HG02938 (cell line): ENCODE measurements around the gene KCNQ5.
A peak's percentile ranks its signal among the peaks of the same experiment; 100 is the strongest.
"Not testable (repeated sequence)": the region's sequence is repeated elsewhere in the genome, so short reads cannot be mapped to it uniquely, and the experiment has no call there.

Source experiments
- ATAC-seq: cut with Tn5 transposase; IDR thresholded peaks from one replicate; pipeline ENCODE4 v1.9.1; 2021; ENCODE audit warnings: mild to moderate bottlenecking, moderate library complexity; ENCODE audit not compliant: unreplicated experiment

KCNQ5 gene

DNA sequence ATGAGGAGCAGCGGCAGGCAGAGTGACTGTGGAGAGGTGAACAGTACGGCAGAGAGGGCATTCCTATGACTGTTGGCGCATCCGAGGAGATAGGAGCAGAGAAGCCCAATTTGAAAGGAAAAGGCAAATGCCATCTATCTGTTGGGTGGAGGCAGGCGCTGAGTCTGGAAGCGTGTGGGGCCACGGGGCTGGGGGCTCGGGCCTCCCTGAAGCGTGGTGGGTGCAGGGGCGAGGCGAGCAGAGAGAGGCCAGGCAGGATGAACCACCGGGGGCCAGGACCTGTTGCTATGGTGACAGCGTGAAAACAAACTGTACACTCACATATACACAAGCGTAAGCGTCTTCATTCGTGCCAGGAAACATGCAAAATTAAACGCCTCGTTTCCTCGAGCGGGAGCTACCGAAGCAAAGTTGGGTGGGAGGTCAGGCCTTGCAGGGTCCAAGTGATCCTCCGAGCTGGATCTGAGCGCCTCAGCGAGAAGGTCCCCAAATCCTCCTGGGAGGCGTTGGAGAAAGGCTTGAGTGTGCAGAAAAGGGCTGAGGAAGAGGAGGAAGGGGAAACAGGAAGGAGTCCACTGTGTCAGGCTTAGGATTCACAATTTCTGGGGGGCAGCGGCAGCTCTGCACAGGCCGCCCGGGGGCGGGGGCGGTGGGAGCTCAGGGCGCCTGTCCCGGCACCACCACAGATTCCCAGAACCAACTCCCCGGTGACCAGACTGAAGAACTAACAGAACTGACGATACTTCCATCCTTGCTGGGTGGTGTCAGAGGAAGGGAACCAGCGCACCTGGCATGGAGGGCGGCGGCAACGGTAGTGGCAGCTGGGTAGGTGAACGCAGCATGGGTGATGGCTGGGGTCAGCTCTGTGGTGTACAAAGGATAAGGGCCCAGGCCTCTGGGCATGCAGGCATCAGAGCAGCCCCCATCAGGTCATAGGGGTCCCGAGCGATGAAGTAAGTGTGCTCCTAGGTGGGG, 535.2 kb downstream of the KCNQ5 start:
- ATAC-seq: no peak

DNA sequence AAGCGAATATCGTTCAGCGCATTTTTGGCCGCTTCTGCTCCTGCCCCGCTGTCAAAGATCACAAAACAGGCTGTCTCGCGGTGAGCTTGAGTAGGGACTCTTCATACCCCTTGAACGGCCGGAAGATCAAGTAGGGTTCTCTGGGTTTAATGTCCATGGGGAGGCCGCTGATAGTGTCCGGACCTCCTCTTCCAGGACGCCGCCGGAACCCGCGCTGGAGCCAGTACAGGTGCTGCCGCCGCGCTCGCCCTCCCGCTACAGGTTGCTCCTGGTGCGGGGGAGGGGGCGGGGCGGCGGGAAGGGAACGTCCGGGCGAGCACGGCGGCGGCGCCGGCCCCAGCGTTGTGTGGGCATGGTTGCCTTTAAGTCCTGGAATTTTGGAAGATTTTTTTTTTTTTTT, 536.0 kb downstream of the KCNQ5 start:
- ATAC-seq: no peak

DNA sequence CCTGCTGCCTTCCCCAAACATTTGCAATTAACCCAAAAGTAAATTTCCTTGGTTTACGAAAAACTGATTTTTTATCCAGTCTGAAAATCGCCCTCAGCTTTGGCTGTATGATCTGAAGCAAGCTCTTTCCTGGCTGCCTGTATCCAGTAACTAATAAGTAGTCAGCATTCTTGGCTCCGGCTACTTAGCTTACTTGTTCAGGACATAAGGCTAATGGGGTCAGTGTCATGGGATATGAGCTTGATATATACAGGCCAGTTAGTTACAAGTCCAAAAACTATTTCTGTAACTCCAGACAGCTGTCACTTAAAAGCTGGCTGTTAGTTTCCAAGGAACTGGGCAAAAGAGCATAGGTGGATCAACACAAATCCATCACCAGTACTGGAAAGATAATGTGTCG, 547.2 kb downstream of the KCNQ5 start:
- ATAC-seq: no peak

DNA sequence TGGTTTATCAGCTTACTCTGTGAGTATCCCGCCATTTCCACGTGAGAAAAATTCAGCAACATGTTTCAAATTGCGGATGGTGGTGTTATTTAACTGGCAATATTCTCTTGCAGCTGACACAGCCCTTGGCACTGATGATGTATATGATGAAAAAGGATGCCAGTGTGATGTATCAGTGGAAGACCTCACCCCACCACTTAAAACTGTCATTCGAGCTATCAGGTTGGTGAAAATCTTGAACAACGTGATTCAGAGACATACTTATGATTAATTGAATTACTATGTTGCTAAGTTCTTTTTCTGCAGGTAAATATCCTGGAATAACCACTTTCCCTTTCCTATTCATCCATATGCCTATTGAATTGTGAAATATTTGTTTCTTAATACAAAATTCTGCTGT, 547.8 kb downstream of the KCNQ5 start:
- ATAC-seq: no peak

DNA sequence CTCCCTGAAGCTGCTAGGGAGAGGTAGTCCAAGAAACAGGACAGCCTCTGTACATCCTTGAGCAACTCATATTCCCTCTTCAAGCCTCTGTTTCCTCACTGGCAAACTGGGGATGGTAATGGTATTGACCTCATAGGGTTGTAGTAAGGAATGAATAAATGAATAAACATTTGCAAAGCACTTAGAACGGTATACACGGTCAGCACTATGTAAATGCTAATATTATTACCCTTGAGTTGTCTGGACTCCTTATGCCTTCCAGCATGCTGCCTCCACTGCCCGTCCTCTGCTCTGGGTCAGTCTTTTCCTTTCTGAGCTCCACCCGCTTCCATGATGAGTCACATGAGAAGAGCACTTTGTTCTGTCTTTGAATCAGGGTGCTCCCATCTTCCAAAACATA, 552.8 kb downstream of the KCNQ5 start:
- ATAC-seq: no peak

DNA sequence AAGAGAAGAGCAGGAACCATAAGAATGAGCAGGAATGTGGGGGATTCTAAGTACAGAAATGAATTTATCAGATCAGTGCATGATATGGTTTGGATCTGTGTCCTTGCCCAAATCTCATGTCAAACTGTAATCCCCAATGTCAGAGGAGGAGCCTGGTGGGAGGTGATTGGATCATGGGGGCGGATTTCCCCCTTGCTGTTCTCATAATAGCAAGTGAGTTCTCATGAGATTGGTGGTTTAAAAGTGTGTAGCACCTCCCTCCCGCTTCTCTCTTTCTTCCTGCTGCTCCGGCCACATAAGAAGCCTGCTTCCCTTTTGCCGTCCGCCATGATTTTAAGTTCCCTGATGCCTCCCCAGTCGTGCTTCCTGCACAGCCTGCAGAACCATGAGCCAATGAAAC, 554.2 kb downstream of the KCNQ5 start:
- ATAC-seq: no peak

DNA sequence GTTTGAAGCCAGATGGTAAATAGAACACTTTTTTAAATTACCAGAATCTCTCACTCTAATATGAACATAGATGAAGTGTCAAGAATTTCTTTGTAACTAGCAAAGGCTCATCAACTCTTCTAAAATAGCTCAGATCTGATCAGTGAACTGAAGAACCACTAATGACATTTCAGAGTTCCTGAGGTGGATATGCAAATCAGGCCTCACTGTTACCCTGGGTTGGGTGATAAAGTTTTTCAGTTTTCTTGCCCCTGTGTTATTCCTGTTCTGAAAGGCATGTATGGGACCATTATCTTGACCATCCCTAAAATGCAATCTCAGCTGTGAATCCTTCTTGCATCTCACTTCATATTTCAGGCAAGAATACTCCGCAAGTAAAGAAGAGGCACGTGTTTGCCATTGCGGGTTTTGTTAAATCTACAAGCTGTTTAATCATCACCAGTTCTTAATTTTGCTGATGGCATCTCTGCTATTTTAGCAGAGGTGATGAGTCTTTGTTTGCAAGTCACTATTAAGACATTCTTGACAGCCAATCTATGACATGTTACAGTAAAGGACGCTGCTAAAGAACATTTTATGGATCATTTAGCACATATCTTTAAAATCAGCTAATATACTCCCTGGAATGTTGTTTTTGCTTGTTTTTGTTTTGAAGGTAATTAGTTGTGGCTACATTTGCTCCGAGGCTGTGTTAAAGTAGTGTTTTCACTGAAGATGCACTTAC, 555.5 kb downstream of the KCNQ5 start:
- ATAC-seq: peak; percentile 64

DNA sequence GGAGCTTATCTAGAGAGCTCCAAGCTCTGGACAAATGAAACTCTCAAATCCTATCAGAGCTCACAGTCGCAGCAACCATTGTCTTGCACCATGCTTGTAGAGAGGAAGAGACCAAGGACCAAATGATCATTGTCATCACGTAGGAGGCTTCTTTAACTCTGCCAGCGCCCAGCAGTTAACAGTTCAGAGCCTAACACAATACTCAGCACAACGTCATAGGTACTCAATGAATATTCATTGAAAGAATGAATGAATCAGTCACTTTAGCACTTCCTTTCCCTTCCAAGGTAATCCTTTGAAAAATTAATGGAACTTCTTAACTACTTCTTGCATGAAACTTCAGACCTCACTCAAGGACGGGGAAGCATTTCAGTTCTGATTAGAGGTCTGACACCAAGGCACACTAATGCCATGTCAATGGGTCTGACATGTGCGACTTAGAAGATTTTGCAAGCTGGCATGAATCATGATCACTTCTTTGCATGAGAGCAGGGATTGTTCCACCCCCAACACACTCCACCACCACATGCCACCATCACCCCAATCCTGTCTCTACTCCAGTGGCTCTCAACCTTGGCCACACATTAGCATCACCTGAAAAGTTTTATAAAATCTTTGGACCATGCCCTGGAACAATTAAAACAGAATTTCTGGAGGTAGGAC, 558.3 kb downstream of the KCNQ5 start:
- ATAC-seq: no peak

DNA sequence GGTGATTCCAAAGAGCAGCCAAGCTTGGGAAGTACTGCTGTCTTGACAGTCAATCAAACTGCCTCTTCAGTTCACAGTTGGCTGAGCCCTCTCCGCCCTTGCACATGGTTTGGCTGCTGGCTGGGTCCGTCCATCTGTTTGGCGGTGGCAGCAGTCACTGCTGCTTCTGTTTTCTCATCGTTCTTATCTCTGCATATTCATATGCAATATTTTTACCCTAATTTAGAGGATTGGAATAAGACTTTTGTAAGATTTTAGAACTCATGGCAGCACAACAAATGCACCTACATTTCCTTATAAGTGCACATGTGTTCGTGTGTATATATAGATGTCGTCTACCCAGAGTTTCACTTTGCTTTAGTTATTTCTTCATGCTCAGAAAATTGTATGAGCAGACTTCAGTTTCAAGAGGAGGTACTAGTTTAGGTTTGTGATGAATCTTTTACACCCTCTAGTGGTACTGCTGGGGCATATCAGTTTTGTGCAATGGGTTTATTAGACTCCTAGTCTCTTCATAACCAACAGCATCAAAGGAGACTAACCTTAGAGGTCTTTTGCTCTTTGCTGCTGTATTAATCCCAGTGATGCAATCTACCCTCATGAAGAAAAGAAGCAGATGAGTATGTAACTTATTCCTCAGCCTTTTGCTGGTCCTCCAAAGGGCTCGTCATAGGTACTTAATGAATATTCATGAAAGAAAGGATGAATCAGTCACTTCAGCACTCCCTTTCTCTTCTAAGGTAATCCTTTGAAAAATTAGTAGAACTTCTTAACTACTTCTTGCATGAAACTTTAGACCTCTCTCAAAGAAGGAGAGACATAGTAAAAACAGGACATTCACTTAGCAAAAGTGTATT, 559.1 kb downstream of the KCNQ5 start:
- ATAC-seq: peak; percentile 69

DNA sequence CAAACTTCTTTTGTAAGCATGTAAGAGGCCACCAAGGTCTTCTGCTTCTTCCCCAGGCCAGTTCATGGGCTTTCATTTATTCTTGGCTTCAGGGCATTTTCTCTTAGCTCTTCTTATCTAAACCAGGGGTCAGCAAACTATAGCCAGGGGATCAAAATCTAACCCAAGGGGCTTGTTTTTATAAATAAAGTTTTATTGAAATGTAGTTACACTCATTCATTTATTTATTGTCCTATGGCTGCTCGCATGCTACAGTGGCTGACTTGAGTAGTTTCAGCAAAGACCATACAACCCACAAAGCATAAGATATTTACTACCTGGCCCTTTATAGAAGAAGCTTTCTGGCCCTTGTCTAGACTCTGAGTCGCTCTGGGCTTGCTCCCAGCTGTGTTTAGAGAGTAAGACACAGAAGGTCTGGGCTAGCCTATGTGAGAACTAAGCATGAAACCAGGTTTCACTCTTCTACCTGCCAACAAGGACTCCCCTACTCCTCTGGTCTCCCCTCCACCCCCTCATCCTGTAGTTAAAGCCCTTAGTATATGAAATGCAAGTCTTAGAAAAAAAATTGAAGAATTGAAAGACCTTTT, 560.2 kb downstream of the KCNQ5 start:
- ATAC-seq: peak; percentile 65

DNA sequence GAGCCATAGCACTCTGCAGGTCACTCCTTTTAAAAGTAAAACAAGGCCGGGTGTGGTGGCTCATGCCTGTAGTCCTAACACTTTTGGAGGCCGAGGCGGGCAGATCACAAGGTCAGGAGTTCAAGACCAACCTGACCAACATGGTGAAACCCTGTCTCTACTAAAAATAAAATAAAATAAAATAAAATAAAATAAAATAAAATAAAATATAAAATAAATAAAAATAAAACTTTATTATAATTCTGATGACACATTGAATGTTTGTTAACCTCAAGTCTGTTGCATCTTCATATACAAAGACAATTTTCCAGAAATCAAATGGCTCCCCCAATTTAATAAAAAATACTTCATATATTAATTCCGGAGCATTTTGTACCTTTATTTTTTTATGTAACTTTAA, 571.4 kb downstream of the KCNQ5 start:
- ATAC-seq: not testable (repeated sequence)

DNA sequence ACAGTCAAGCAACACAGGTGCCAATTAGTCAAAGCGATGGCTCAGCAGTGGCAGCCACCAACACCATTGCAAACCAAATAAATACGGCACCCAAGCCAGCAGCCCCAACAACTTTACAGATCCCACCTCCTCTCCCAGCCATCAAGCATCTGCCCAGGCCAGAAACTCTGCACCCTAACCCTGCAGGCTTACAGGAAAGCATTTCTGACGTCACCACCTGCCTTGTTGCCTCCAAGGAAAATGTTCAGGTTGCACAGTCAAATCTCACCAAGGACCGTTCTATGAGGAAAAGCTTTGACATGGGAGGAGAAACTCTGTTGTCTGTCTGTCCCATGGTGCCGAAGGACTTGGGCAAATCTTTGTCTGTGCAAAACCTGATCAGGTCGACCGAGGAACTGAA, 572.9 kb downstream of the KCNQ5 start:
- no peak for ATAC-seq

DNA sequence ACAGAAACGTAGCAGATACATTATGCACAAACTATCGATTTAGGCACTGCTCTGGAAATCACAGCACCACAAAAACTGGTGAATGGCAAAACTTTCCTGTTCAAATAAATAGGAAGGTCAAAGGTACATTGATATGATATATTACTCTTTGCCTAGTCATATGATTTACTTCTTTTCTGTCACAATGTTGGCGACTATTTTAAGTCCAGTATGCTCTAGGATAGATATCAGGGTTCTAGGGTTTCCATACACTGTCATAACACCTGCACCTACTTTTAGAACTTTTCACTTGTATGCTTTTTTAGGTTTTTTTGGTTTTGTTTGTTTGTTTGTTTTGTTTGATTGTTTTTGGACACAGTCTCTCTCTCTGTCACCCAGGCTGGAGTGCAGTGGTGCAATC, 578.4 kb downstream of the KCNQ5 start:
- no peak for ATAC-seq

DNA sequence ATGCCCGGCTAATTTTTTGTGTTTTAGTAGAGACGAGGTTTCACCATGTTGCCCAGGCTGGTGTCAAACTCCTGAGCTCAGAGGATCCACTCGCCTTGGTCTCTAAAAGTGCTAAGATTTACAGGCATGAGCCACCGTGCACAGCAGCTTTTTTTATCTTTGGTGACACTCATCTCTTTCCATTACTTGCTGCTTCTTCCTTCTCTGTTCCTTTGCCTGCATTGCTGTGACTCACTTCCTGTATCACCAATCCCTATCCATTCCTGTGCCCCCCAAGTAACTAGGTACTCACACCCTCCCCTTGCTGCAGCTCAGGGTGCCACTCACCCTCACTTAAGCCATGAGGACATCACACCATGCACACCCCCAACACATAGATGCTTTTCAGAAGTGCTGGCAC, 578.9 kb downstream of the KCNQ5 start:
- ATAC-seq: no peak

DNA sequence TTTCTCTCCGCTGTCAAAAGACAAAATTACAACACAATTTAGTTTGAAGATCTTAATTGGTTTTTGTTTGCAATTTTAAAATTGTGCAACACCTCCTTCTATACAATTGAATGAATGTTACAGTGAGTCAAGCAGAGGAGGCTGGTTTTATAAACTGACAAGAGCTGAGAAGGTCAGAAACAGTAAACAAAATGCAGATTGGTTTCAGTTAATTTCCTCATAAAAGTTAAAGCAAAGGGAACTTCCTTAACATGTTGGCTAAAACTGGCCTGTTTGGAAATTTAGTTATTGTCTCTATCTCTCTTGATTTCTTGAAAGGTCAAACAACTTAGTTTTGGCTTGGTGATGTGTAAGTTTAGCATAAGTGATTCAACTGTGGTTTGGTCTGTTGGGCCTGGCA, 581.2 kb downstream of the KCNQ5 start:
- no peak for ATAC-seq

DNA sequence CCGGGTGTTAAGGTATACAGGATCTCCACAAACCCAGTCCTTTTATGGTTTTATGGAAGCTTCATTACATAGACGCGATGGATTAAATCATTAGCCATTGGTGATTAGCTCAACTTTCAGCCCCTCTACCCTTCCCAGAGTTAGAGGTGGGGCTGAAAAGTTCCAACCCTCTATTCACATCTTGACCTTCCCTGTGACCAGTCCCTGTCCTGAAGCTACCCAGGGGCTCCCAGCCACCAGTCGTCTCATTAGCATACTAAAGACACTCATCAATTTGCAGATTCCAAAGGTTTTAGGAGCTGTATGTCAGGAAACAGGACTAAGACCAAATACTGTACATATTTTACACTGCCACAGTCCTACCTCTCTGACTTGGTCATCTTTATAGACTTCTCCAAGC, 582.4 kb downstream of the KCNQ5 start:
- ATAC-seq: no peak

DNA sequence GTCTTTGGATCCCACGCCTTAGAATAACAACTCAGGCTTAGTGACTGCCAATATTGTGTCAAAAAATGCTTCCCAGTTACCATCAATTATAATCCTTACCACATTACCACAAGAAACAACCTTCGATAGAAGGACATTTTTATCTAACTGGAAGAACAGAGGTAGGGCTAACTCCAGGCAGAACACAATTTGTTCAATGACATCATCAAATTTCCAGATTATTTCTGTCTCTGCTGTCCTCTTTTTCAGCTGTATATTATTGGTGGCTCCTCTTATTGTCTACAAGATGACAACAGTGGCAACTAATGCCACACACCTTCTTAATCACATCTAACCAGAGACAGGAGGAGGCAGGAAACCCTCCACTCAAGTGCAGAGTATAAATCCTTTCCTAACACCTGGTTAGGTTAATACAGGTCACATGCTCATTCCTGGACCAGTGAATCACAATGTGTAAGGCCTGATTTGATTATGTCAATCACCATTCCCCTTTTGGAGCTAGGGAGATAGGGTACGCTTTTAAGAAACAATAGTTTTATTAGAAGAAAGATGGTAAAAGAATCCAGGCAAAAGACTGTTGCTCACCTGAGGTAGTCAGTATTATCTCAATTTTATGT, 585.5 kb downstream of the KCNQ5 start:
- no peak for ATAC-seq

DNA sequence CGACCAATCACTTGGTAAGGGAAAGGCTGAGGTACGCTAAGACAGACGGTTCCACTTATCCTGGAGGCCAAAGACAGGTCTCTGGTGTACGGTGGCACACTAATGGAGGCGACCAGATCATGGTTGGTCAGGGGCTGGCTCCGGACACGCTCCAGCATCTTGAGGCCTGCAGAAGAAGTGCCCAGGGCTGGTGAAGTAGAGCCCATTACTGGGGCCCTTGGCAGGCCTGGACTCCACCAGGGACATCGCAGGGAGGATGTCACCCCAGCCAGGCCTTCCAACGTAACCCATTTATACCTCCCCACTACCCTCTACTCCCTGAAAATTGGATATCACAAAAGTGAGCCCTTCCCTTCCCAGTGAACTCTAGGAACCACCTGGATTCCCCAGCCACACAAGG, 587.3 kb downstream of the KCNQ5 start:
- ATAC-seq: no peak

DNA sequence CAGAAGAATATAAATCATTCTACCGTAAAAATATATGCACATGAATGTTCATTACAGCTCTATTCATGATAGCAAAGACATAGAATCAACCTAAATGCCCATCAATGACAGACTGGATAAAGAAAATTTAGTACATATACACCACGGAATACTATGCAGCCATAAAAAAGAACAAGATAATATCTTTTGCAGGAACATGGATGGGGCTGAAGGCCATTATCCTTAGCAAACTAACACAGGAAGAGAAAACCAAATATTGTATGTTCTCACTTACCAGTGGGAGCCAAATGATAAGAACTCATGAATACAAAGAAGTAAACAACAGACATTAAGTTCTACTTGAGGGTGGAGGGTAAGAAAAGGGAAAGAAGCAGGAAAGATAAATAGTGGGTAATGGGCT, 595.0 kb downstream of the KCNQ5 start:
- no peak for ATAC-seq

DNA sequence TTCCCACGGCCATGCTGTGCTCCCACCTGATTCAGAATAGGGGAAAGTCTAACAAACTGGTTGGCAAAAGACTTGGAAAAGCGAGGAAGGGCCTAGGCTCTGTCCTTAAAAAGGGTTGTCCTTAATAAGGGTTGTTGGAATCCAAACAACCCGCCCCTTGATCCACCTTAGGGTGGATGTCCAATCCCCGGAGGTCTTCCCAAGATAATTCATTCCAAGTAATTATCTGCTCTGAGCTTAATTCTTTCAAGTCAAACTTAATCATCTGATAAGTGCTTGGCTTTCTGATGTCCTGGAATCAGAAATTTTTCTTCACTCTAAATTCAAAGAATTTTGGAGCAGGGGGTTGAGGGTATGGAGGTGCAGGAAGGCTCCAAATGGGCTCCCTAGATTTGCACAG, 603.5 kb downstream of the KCNQ5 start, which contains the start of gene KHDC1L:
Gene KHDC1L, minus strand, starts transcription at position 101 of the 400 bp plus-strand sequence. Its CDS starts 88 bp downstream, at position 13.
- ATAC-seq: no peak
